Caco-2 (cell line): Measurements from ENCODE around the gene IL1RAPL1. TPM values are rescaled to one million over a fixed set of nuclear protein-coding genes. Genes with fewer than 3 reads are reported as not detected.

Experiments
- BruUV-seq: library from RNA; stranded (reverse); fragments of 400-500 nt; replicated peaks from 2 replicates; lab custom pipeline; 2021; lab: Mats Ljungman, UMichigan
- CTCF ChIA-PET: fragments of 300-600 bp; sonication (Branson Sonifier 250); formaldehyde crosslinking; loops from one replicate; lab custom pipeline; 2022; ENCODE audit warnings: antibody characterized with exemption; lab: Charles Lee
- POLR2A ChIA-PET: fragments of 300-600 bp; sonication (Branson Sonifier 250); formaldehyde crosslinking; loops from one replicate; lab custom pipeline; 2022; ENCODE audit warnings: antibody characterized with exemption; lab: Charles Lee
- DNase-seq, 2 experiments: peaks; one replicate each; pipeline versions ENCODE4 v3.0.0 to v3.0.0-alpha.2; 2020 to 2022
- H3K27me3 ChIP-seq: replicated peaks from 2 replicates; pipeline ENCODE4 v1.6.0; 2011; ENCODE audit warnings: low read length; ENCODE audit not compliant: control insufficient read depth, insufficient read depth
- H3K36me3 ChIP-seq: 2 replicates; pipeline ENCODE4 v1.5.1; 2011; ENCODE audit warnings: low read length; ENCODE audit not compliant: control insufficient read depth, insufficient read depth
- H3K4me1 ChIP-seq: fragments of 250-450 bp; sonication (Bioruptor Pico); 2 replicates; pipeline ENCODE4 v1.5.1; 2020; ENCODE audit warnings: mild to moderate bottlenecking
- H3K4me3 ChIP-seq: 2 replicates; pipeline ENCODE4 v1.5.1; 2011; ENCODE audit warnings: low read depth, mild to moderate bottlenecking, control low read depth, low read length
- H3K9me3 ChIP-seq: fragments of 250-450 bp; sonication (Bioruptor Pico); 2 replicates; pipeline ENCODE4 v1.5.1; 2020; ENCODE audit warnings: mild to moderate bottlenecking, moderate library complexity
- H3K27ac Mint-ChIP-seq: one replicate; pipeline ENCODE4 v1.8.0; 2022; ENCODE audit warnings: mixed read lengths; ENCODE audit not compliant: unreplicated experiment
- H3K27me3 Mint-ChIP-seq: one replicate; pipeline ENCODE4 v1.8.0; 2022; ENCODE audit warnings: mixed read lengths; ENCODE audit not compliant: insufficient read depth, unreplicated experiment
- H3K36me3 Mint-ChIP-seq: one replicate; pipeline ENCODE4 v1.8.0; 2022; ENCODE audit warnings: mild to moderate bottlenecking, mixed read lengths; ENCODE audit not compliant: insufficient read depth, unreplicated experiment
- H3K4me1 Mint-ChIP-seq: one replicate; pipeline ENCODE4 v1.8.0; 2022; ENCODE audit warnings: low read depth, mixed read lengths; ENCODE audit not compliant: unreplicated experiment
- H3K4me3 Mint-ChIP-seq: one replicate; pipeline ENCODE4 v1.8.0; 2022; ENCODE audit warnings: mild to moderate bottlenecking, moderate library complexity, mixed read lengths; ENCODE audit not compliant: unreplicated experiment
- H3K9me3 Mint-ChIP-seq: one replicate; pipeline ENCODE4 v1.8.0; 2022; ENCODE audit warnings: mixed read lengths; ENCODE audit not compliant: unreplicated experiment
- CTCF ChIP-seq, 2 experiments: fragments of 200-600 bp in 1 of 2; IDR thresholded peaks; 1 replicate in 1 of 2; 2 replicates in 1 of 2; pipeline versions ENCODE4 v1.5.1 to v1.8.0; 2011 to 2022; ENCODE audit warnings: antibody characterized with exemption in 1 of 2, control low read depth in 1 of 2, inconsistent platforms in 1 of 2, low read depth in 1 of 2, low read length in 1 of 2, mild to moderate bottlenecking in 1 of 2, moderate library complexity in 1 of 2; ENCODE audit not compliant: insufficient read depth in 1 of 2, severe bottlenecking in 1 of 2, unreplicated experiment in 1 of 2
- intact Hi-C: fragments of 100-400 bp; cut with micrococcal nuclease; formaldehyde crosslinking; loops from one replicate; pipeline ENCODE4 v1.10.0; 2022; ENCODE audit not compliant: unreplicated experiment
- total RNA-seq: library from RNA; stranded (reverse); gene quantifications from 2 replicates; pipeline ENCODE4 v1.2.3, GENCODE V29; 2022

Gene IL1RAPL1
- total RNA-seq, 1 experiment from 2014 or later = not detected

GRCh38 chrX:29455702-29456101 is 868.5 kb downstream of the IL1RAPL1 start:
- no TSS peak for BruUV-seq
- ChIA-PET POLR2A (no interaction called here), CTCF (no interaction called here)
- no peak overlapping the region for H3K4me3 ChIP-seq
- Mint-ChIP-seq H3K9me3 (no peaks in the 10 kb centered on the region), H3K36me3 (no peaks in the 10 kb centered on the region), H3K4me3 (no peak overlapping the region), H3K27ac (no peak overlapping the region), H3K4me1 (no peaks in the 10 kb centered on the region), H3K27me3 (no peaks in the 10 kb centered on the region)
- H3K9me3 ChIP-seq = no peaks in the 10 kb centered on the region
- H3K4me1 ChIP-seq = no peaks in the 10 kb centered on the region
- H3K27me3 ChIP-seq = no peaks in the 10 kb centered on the region
- no peaks in the 10 kb centered on the region for H3K36me3 ChIP-seq
- DNase-seq = no peak
- no peak for TF ChIP-seq CTCF (IDR thresholded peaks at IDR 0.05; ENCODE audit: insufficient read depth in 1 of 2, low read depth in 1 of 2, low read length in 1 of 2, severe bottlenecking in 1 of 2, unreplicated experiment in 1 of 2)
- intact Hi-C loops = no loop called here

GRCh38 chrX:29461039-29461438 is 873.8 kb downstream of the IL1RAPL1 start:
- CTCF ChIA-PET = no interaction called here
- no peak overlapping the region for H3K4me3 Mint-ChIP-seq
- intact Hi-C loops = no loop called here

GRCh38 chrX:29466456-29466855 is 879.2 kb downstream of the IL1RAPL1 start:
- H3K27ac Mint-ChIP-seq = no peak overlapping the region
- Histone ChIP-seq H3K4me1 (no peaks in the 10 kb centered on the region), H3K27me3 (no peaks in the 10 kb centered on the region), H3K36me3 (no peaks in the 10 kb centered on the region), H3K9me3 (no peaks in the 10 kb centered on the region), H3K4me3 (no peak overlapping the region)
- H3K27me3 Mint-ChIP-seq = no peaks in the 10 kb centered on the region
- no peaks in the 10 kb centered on the region for H3K4me1 Mint-ChIP-seq
- BruUV-seq = no TSS peak
- H3K9me3 Mint-ChIP-seq = no peaks in the 10 kb centered on the region
- H3K4me3 Mint-ChIP-seq = no peak overlapping the region
- intact Hi-C loops = no loop called here
- ChIA-PET CTCF (no interaction called here), POLR2A (no interaction called here)
- no peaks in the 10 kb centered on the region for H3K36me3 Mint-ChIP-seq
- DNase-seq = no peak
- TF ChIP-seq CTCF (IDR thresholded peaks at IDR 0.05; ENCODE audit: insufficient read depth in 1 of 2, low read depth in 1 of 2, low read length in 1 of 2, severe bottlenecking in 1 of 2, unreplicated experiment in 1 of 2) = no peak

More at GRCh38 chrX:29461039-29461438, 873.8 kb downstream of the IL1RAPL1 start:
- Mint-ChIP-seq H3K27me3 (no peaks in the 10 kb centered on the region), H3K9me3 (no peaks in the 10 kb centered on the region), H3K4me1 (no peaks in the 10 kb centered on the region), H3K27ac (no peak overlapping the region), H3K36me3 (no peaks in the 10 kb centered on the region)
- no peak overlapping the region for H3K4me3 ChIP-seq
- no TSS peak for BruUV-seq
- DNase-seq = no peak
- H3K36me3 ChIP-seq = no peaks in the 10 kb centered on the region
- H3K27me3 ChIP-seq = no peaks in the 10 kb centered on the region
- no peaks in the 10 kb centered on the region for H3K4me1 ChIP-seq
- POLR2A ChIA-PET = no interaction called here
- no peaks in the 10 kb centered on the region for H3K9me3 ChIP-seq
- no peak for TF ChIP-seq CTCF (IDR thresholded peaks at IDR 0.05; ENCODE audit: insufficient read depth in 1 of 2, low read depth in 1 of 2, low read length in 1 of 2, severe bottlenecking in 1 of 2, unreplicated experiment in 1 of 2)
